ENCODE data around the gene NXPH4.

Gene NXPH4

DNA sequence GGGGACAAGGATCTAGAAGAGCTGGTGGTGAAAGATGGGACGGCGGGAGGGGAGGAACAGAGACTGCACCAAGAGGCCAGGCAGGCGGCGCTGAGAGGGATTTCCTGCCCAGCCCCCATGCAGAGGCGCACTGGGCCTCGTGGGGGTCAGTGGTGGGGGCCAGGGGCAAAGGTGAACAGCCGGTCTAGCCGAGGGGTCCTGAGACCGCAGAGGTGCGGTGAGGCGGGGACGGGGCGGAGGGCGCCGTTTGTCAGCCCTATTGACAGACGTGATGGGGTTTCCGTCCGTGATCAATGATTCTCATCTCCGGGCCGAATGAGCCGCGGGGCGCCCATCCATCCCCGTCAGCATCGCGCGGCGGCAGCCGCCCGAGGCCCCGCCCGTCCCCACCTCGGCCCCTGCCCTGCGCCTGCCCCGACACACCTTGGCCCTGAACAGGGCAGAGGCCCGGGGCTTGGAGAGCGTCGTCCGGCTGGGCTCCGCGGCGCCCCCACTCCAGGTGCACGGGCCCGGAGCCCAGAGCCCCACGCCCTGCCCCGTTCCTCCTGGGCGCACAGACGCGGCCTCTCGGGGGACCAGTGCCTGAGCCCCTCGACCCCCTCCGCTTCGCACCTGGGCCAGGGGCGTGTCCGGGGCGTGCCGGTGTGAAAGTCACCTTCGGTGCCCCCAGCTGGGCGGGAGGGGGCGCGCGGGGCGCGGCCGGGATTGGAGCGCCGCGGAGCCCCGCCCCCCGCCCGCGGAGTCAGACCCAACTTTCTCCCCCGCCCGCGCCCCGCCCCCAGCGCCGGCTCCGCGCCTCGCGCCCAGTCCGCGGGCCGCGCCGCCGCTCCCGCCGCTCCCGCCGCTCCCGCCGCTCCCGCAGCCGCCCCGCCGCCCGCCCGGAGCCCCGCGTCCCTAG, at the start of gene NXPH4:
NXPH4 (plus strand) TSS at position 781 of the 898 bp plus-strand sequence. CDS start 176 bp downstream, outside the sequence.
- peaks cover 69% of the 10 kb centered on the region for H3K4me1 Mint-ChIP-seq

DNA sequence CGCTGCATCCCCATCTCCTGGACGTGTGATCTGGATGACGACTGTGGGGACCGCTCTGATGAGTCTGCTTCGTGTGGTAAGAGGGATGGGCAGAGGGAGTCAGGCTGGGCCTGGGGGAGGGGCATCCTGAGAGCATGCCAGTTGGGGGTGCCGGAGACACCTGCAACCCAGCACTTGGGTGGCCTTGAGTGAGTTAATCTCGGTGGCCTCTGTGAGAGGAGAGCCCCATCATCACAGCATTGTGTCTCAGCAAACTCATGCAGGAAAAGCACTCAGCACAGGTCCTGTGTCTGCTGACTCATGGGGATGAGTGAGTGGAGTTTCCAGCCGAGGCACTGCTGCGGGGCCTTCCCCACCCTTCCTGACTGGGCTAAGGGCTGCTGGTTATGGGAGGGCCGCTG, 49.6 kb upstream of the NXPH4 start:
- H3K27ac Mint-ChIP-seq, result no peak overlapping the region
- H3K9me3 Mint-ChIP-seq, result no peaks in the 10 kb centered on the region
- peak; percentile 9 for ATAC-seq
- no peaks in the 10 kb centered on the region for H3K36me3 Mint-ChIP-seq
- H3K4me3 Mint-ChIP-seq, result no peak overlapping the region
- no peaks in the 10 kb centered on the region for H3K27me3 Mint-ChIP-seq
- H3K4me1 Mint-ChIP-seq, result no peaks in the 10 kb centered on the region

More for the DNA sequence above, at the start of gene NXPH4:
- peaks cover 70% of the 10 kb centered on the region for H3K27me3 Mint-ChIP-seq
- peak within 1 kb of the TSS; percentile 84 for H3K4me3 Mint-ChIP-seq
- H3K27ac Mint-ChIP-seq, result peak within 1 kb of the TSS; percentile 69
- H3K36me3 Mint-ChIP-seq, result no peaks in the 10 kb centered on the region
- no peaks in the 10 kb centered on the region for H3K9me3 Mint-ChIP-seq
- ATAC-seq, result peak; percentile 63

- no peak overlapping the region for H3K27ac Mint-ChIP-seq
- H3K4me1 Mint-ChIP-seq, result peaks cover 2% of the 10 kb centered on the region
- ATAC-seq, result no peak
- no peak overlapping the region for H3K4me3 Mint-ChIP-seq
- H3K27me3 Mint-ChIP-seq, result peaks cover 9% of the 10 kb centered on the region
- no peaks in the 10 kb centered on the region for H3K9me3 Mint-ChIP-seq
- H3K36me3 Mint-ChIP-seq, result no peaks in the 10 kb centered on the region
Observed at GRCh38 chr12:57168058-57168457, 48.5 kb upstream of the NXPH4 start.

- Mint-ChIP-seq H3K27me3 (peaks cover 14% of the 10 kb centered on the region), H3K9me3 (no peaks in the 10 kb centered on the region), H3K36me3 (no peaks in the 10 kb centered on the region), H3K4me3 (no peak overlapping the region), H3K27ac (no peak overlapping the region), H3K4me1 (peaks cover 6% of the 10 kb centered on the region)
- no peak for ATAC-seq
Observed at GRCh38 chr12:57169046-57169795, 47.4 kb upstream of the NXPH4 start.

GRCh38 chr12:57169969-57170368, 46.6 kb upstream of the NXPH4 start:
- H3K4me3 Mint-ChIP-seq, result no peak overlapping the region
- peaks cover 22% of the 10 kb centered on the region for H3K27me3 Mint-ChIP-seq
- ATAC-seq, result no peak
- H3K4me1 Mint-ChIP-seq, result peaks cover 6% of the 10 kb centered on the region
- H3K27ac Mint-ChIP-seq, result no peak overlapping the region
- H3K9me3 Mint-ChIP-seq, result no peaks in the 10 kb centered on the region
- H3K36me3 Mint-ChIP-seq, result no peaks in the 10 kb centered on the region

DNA sequence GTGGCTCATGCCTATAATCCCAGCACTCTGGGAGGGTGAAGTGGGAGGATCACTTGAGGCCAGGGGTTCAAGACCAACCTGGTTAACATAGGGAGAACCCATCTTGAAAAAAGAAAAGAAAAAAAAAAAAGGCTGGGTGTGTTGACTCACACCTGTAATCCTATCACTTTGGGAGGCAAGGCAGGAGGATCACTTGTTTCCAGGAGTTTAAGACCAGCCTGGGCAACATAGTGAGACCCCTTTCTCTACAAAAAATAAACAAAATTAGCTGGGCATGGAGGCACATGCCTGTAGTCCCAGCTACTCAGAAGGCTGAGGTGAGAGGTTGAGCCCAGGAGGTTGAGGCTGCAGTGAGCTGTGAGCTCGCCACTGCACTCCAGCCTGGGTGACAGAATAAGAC, 46.2 kb upstream of the NXPH4 start:
- no peaks in the 10 kb centered on the region for H3K36me3 Mint-ChIP-seq
- H3K27ac Mint-ChIP-seq, result no peak overlapping the region
- peaks cover 6% of the 10 kb centered on the region for H3K4me1 Mint-ChIP-seq
- no peak overlapping the region for H3K4me3 Mint-ChIP-seq
- peaks cover 23% of the 10 kb centered on the region for H3K27me3 Mint-ChIP-seq
- ATAC-seq, result no peak
- H3K9me3 Mint-ChIP-seq, result no peaks in the 10 kb centered on the region

DNA sequence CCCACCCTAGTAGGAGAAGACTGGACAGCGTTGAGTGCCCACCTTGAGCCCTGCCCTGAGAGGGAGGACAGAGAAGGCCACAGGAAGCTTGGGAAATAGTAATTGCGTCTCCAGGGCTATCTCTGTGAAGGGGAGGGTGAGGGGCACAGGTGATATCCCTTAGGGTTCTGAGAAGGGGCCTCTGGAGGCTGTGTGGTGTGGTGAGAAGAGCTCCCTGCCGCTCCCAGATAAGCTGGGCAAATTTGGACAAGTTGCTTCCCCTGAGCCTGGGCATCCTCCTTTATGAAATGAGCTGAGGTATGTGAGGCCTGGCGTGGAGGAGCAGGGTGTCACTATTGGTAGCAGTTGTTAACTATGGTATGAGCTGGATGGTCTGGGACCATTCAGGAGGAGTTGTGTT, 45.7 kb upstream of the NXPH4 start:
- Mint-ChIP-seq H3K4me1 (peaks cover 6% of the 10 kb centered on the region), H3K9me3 (no peaks in the 10 kb centered on the region), H3K27me3 (peaks cover 23% of the 10 kb centered on the region), H3K27ac (no peak overlapping the region), H3K4me3 (no peak overlapping the region), H3K36me3 (no peaks in the 10 kb centered on the region)
- ATAC-seq, result no peak

DNA sequence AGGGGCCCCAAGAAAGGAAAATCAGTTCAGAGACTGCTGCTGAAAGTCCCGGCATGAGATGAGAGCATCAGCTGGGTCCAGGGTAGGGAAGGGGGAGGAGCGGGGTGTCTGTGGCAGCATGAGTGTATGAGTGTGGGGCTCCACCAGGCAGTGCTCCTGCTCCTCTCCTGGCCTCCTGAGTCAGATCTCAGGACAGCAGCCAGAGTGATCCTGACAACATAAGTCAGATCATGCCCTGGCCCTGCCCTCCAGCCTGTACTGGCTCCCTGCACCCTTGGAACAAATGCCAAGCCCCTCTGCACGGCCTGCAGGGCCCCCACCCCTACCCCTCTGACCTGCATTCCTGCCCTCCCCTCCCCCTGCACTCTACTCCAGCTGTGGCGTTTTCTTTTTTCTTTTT, 44.9 kb upstream of the NXPH4 start:
- H3K9me3 Mint-ChIP-seq, result no peaks in the 10 kb centered on the region
- no peaks in the 10 kb centered on the region for H3K36me3 Mint-ChIP-seq
- H3K4me1 Mint-ChIP-seq, result peaks cover 6% of the 10 kb centered on the region
- no peak overlapping the region for H3K4me3 Mint-ChIP-seq
- peaks cover 23% of the 10 kb centered on the region for H3K27me3 Mint-ChIP-seq
- no peak overlapping the region for H3K27ac Mint-ChIP-seq
- no peak for ATAC-seq

DNA sequence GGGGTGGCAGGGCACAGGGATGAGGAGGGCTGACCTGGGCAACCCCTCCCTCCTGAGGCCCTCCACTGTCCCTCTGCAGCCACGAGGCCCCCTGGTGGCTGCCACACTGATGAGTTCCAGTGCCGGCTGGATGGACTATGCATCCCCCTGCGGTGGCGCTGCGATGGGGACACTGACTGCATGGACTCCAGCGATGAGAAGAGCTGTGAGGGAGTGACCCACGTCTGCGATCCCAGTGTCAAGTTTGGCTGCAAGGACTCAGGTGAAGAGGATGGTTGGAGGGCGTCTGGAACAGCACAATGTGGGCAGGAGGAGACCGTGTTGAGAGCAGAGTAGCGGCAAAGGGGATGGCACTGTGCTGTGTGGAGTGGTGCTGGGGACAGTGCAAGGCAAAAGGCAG, 43.5 kb upstream of the NXPH4 start:
- peaks cover 6% of the 10 kb centered on the region for H3K4me1 Mint-ChIP-seq
- ATAC-seq, result peak; percentile 57
- H3K36me3 Mint-ChIP-seq, result no peaks in the 10 kb centered on the region
- H3K27me3 Mint-ChIP-seq, result peaks cover 23% of the 10 kb centered on the region
- no peaks in the 10 kb centered on the region for H3K9me3 Mint-ChIP-seq
- no peak overlapping the region for H3K27ac Mint-ChIP-seq
- no peak overlapping the region for H3K4me3 Mint-ChIP-seq

DNA sequence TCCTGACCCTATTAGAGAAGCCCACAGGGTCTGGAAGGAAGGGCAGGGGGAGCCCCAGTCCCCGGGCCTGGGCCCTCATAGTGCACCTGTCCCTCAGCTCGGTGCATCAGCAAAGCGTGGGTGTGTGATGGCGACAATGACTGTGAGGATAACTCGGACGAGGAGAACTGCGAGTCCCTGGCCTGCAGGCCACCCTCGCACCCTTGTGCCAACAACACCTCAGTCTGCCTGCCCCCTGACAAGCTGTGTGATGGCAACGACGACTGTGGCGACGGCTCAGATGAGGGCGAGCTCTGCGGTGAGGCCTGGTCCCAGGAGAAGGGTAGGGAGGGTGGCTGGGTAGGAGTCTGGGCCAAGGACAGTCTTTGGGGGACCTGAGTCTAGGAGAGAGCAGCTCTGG, 42.9 kb upstream of the NXPH4 start:
- Mint-ChIP-seq H3K36me3 (no peaks in the 10 kb centered on the region), H3K27me3 (peaks cover 23% of the 10 kb centered on the region), H3K9me3 (no peaks in the 10 kb centered on the region), H3K4me1 (peaks cover 6% of the 10 kb centered on the region), H3K27ac (no peak overlapping the region), H3K4me3 (no peak overlapping the region)
- no peak for ATAC-seq

- Mint-ChIP-seq H3K4me3 (no peak overlapping the region), H3K9me3 (no peaks in the 10 kb centered on the region), H3K27ac (no peak overlapping the region), H3K4me1 (peaks cover 6% of the 10 kb centered on the region), H3K36me3 (no peaks in the 10 kb centered on the region), H3K27me3 (peaks cover 23% of the 10 kb centered on the region)
- ATAC-seq, result no peak
Observed at GRCh38 chr12:57175428-57176138, 41.0 kb upstream of the NXPH4 start.

DNA sequence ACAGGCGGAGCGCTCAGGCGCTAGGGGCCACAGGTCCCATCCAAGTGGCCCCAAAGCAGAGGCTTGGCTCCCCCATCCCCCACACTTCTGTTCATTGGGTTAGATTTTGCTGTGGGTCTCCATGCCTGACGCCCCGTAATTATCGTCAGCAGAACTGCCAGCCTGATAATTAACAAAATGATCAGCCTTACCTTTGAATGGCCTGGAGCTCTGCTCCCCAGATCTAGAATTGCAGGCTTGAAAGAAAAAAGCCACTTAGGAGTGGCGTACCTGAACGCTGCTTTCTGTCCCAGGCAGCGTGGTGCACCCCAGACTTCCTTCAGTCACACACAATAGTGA, 40.5 kb upstream of the NXPH4 start:
- Mint-ChIP-seq H3K4me3 (no peak overlapping the region), H3K27ac (no peak overlapping the region), H3K4me1 (peaks cover 6% of the 10 kb centered on the region), H3K9me3 (no peaks in the 10 kb centered on the region), H3K36me3 (no peaks in the 10 kb centered on the region), H3K27me3 (peaks cover 23% of the 10 kb centered on the region)
- ATAC-seq, result no peak

DNA sequence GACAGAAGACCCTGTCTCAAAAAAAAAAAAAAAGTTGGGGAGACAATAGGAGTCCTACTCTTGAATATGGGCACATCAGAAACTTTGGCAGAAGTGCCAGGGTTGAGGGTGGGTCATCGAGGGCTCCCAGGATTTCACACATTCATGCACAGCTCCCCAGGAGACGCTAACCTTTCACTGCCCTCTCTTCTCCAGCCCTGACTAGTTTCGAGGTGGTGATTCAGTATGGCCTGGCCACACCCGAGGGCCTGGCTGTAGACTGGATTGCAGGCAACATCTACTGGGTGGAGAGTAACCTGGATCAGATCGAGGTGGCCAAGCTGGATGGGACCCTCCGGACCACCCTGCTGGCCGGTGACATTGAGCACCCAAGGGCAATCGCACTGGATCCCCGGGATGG, 39.7 kb upstream of the NXPH4 start:
- Mint-ChIP-seq H3K4me1 (peaks cover 6% of the 10 kb centered on the region), H3K36me3 (no peaks in the 10 kb centered on the region), H3K4me3 (no peak overlapping the region), H3K9me3 (no peaks in the 10 kb centered on the region), H3K27me3 (peaks cover 23% of the 10 kb centered on the region), H3K27ac (no peak overlapping the region)
- ATAC-seq, result no peak

DNA sequence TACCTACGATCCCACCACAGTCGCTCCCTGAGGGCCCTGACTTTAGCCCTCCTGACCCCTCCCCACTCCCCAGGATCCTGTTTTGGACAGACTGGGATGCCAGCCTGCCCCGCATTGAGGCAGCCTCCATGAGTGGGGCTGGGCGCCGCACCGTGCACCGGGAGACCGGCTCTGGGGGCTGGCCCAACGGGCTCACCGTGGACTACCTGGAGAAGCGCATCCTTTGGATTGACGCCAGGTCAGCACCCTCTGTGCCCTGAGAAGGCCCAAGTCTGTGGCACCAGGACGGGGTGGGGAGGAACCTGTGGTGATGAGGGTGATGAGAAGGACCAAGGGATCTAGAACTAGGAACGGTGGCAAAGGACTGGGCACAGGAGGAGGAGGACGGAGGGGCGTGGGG, 39.2 kb upstream of the NXPH4 start:
- H3K4me3 Mint-ChIP-seq, result no peak overlapping the region
- ATAC-seq, result no peak
- peaks cover 6% of the 10 kb centered on the region for H3K4me1 Mint-ChIP-seq
- no peak overlapping the region for H3K27ac Mint-ChIP-seq
- peaks cover 19% of the 10 kb centered on the region for H3K27me3 Mint-ChIP-seq
- H3K36me3 Mint-ChIP-seq, result no peaks in the 10 kb centered on the region
- no peaks in the 10 kb centered on the region for H3K9me3 Mint-ChIP-seq

- Mint-ChIP-seq H3K36me3 (no peaks in the 10 kb centered on the region), H3K4me3 (no peak overlapping the region), H3K27ac (no peak overlapping the region), H3K4me1 (peaks cover 7% of the 10 kb centered on the region), H3K9me3 (no peaks in the 10 kb centered on the region), H3K27me3 (peaks cover 12% of the 10 kb centered on the region)
- no peak for ATAC-seq
Observed at GRCh38 chr12:57178213-57178612, 38.4 kb upstream of the NXPH4 start.
